GM21360 (cell line): ENCODE measurements around the gene ARFIP2.
"Not testable (repeated sequence)": the region's sequence is repeated elsewhere in the genome, so short reads cannot be mapped to it uniquely, and the experiment has no call there.

Experiments
- ATAC-seq: cut with Tn5 transposase; IDR thresholded peaks from one replicate; pipeline ENCODE4 v1.9.1; 2021; ENCODE audit warnings: mild to moderate bottlenecking, moderate library complexity; ENCODE audit not compliant: unreplicated experiment

Gene ARFIP2

GRCh38 chr11:6481012-6481923, at the start of gene ARFIP2, which contains the start of gene TIMM10B:
Gene ARFIP2 (minus strand): TSS chr11:6481331. CDS start chr11:6480421, 910 bp downstream.
Gene TIMM10B (plus strand): TSS chr11:6481501. CDS start chr11:6481517, 16 bp downstream.
- ATAC-seq, result peak; percentile 98

GRCh38 chr11:6530848-6531247, 49.7 kb upstream of the ARFIP2 start:
- ATAC-seq, result no peak

GRCh38 chr11:6529266-6529665, 48.1 kb upstream of the ARFIP2 start:
- no peak for ATAC-seq

GRCh38 chr11:6526411-6527135, 45.4 kb upstream of the ARFIP2 start:
- ATAC-seq, result no peak

- ATAC-seq, result no peak
These were observed 42.1 kb upstream of the ARFIP2 start for GRCh38 chr11:6523253-6523652.

GRCh38 chr11:6521946-6522345, 40.8 kb upstream of the ARFIP2 start:
- ATAC-seq, result not testable (repeated sequence)

GRCh38 chr11:6520265-6520664, 39.1 kb upstream of the ARFIP2 start:
- no peak for ATAC-seq

- ATAC-seq, result no peak
These were observed 35.7 kb upstream of the ARFIP2 start for GRCh38 chr11:6516865-6517264.

- peak; percentile 52 for ATAC-seq
These were observed 24.6 kb upstream of the ARFIP2 start for GRCh38 chr11:6505577-6506240.

GRCh38 chr11:6504166-6504565, 23.0 kb upstream of the ARFIP2 start:
- no peak for ATAC-seq

- no peak for ATAC-seq
These were observed 21.3 kb upstream of the ARFIP2 start for GRCh38 chr11:6502382-6502781.

- ATAC-seq, result no peak
These were observed 17.4 kb upstream of the ARFIP2 start for GRCh38 chr11:6498544-6498943.

GRCh38 chr11:6498121-6498520, 17.0 kb upstream of the ARFIP2 start:
- no peak for ATAC-seq

GRCh38 chr11:6497069-6497839, 16.1 kb upstream of the ARFIP2 start, which contains the start of gene DNHD1:
Gene DNHD1 (plus strand): TSS chr11:6497280. CDS start chr11:6498216, 936 bp downstream.
- ATAC-seq, result no peak

- ATAC-seq, result no peak
These were observed 8.2 kb upstream of the ARFIP2 start for GRCh38 chr11:6489306-6489705.

GRCh38 chr11:6488821-6489220, 7.7 kb upstream of the ARFIP2 start:
- ATAC-seq, result no peak

GRCh38 chr11:6488342-6488741, 7.2 kb upstream of the ARFIP2 start:
- ATAC-seq, result no peak

- no peak for ATAC-seq
These were observed 5.8 kb upstream of the ARFIP2 start for GRCh38 chr11:6486938-6487337.

- no peak for ATAC-seq
These were observed 5.1 kb upstream of the ARFIP2 start for GRCh38 chr11:6486256-6486655.

GRCh38 chr11:6485661-6486060, 4.5 kb upstream of the ARFIP2 start:
- ATAC-seq, result no peak
